Stomach (tissue), 4 donors: ENCODE results near the gene TIMM17B.

Experiments used
- CTCF ChIP-seq, 7 experiments: fragments of 450-650 bp in 4 of 7; fragments of 200-600 bp in 3 of 7; sonication (generic) in 3 of 7; IDR thresholded peaks; one replicate each; pipeline ENCODE4 v1.5.1; 2016 to 2019; ENCODE audit warnings: antibody characterized with exemption in 7 of 7, control low read depth in 2 of 7, mild to moderate bottlenecking in 1 of 7
- POLR2A ChIP-seq, 4 donors: fragments of 450-650 bp; IDR thresholded peaks; one replicate each; pipeline ENCODE4 v1.6.1; 2016; ENCODE audit warnings: antibody characterized with exemption in 4 of 4, control low read depth in 2 of 4, mild to moderate bottlenecking in 1 of 4, moderate library complexity in 1 of 4
- POLR2AphosphoS5 ChIP-seq, 3 donors: sonication (generic); formaldehyde crosslinking; IDR thresholded peaks; one replicate each; pipeline ENCODE4 v1.6.1; 2016; ENCODE audit warnings: antibody characterized with exemption in 3 of 3

DNA sequence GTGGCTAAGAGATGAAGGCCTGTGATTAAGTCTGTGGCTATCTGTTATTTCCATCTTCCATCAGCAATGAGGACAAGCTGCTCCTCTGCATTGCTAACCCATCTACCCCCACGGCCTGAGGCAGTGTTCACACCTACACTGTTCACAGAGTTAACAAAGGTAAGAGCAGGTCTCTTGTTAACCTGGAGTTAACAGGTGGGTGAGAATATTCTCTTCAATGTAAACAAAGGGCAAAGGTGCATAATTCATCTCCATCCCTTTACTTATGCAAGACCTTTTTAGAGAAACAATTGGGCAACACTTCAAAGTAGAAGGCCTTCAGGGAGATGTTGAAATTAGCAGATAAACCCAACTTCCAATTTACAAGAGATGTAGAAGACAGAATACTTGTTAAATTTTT lies 11.0 kb upstream of the TIMM17B start:
- TF ChIP-seq CTCF (IDR thresholded peaks at IDR 0.05) = no peak
- no peak for TF ChIP-seq POLR2A (IDR thresholded peaks at IDR 0.05)
- no peak for TF ChIP-seq POLR2AphosphoS5 (IDR thresholded peaks at IDR 0.05)
